ENCODE data around the gene TM2D1. TPM values are rescaled to one million over a fixed set of nuclear protein-coding genes. Genes with fewer than 3 reads are reported as not detected.
A peak's percentile ranks its signal among the peaks of the same experiment; 100 is the strongest.

TM2D1 gene
- total and polyA plus RNA-seq, 9 donors: 34.6 to 68.0 (median 48.4) TPM

- Histone ChIP-seq H3K36me3 (no peaks in the 10 kb centered on the region), H3K4me1 (ENCODE audit: insufficient read depth) (peaks cover 19% of the 10 kb centered on the region), H3K4me3 (no peak overlapping the region), H3K27me3 (no peaks in the 10 kb centered on the region), H3K9me3 (no peaks in the 10 kb centered on the region), H3K27ac (no peak overlapping the region)
- WGBS, 3 donors: 76 to 81% (median 79%) methylated on average over 5 of the region's 5 CpGs
- TF ChIP-seq, protein P1, sequence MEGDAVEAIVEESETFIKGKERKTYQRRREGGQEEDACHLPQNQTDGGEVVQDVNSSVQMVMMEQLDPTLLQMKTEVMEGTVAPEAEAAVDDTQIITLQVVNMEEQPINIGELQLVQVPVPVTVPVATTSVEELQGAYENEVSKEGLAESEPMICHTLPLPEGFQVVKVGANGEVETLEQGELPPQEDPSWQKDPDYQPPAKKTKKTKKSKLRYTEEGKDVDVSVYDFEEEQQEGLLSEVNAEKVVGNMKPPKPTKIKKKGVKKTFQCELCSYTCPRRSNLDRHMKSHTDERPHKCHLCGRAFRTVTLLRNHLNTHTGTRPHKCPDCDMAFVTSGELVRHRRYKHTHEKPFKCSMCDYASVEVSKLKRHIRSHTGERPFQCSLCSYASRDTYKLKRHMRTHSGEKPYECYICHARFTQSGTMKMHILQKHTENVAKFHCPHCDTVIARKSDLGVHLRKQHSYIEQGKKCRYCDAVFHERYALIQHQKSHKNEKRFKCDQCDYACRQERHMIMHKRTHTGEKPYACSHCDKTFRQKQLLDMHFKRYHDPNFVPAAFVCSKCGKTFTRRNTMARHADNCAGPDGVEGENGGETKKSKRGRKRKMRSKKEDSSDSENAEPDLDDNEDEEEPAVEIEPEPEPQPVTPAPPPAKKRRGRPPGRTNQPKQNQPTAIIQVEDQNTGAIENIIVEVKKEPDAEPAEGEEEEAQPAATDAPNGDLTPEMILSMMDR (IDR thresholded peaks at IDR 0.05): no peak
- TF ChIP-seq POLR2A (IDR thresholded peaks at IDR 0.05) (no peak), EP300 (IDR thresholded peaks at IDR 0.05) (no peak)
- no peak for DNase-seq
- intact Hi-C loops (cut with DNase I): loop anchor here in 3 of 4 donors (5.0 to 10.0 kb wide), 5 partner anchors 100 to 678 kb away; partner anchors contain the start of gene PATJ (in 1 of the 3)
These were observed 82.3 kb downstream of the TM2D1 start for GRCh38 chr1:61642475-61643232.

- Histone ChIP-seq H3K27me3 (no peaks in the 10 kb centered on the region), H3K27ac (peak overlapping the region in 1 of 2 donors; percentile 64), H3K4me3 (peak overlapping the region; percentile 21), H3K9me3 (no peaks in the 10 kb centered on the region), H3K36me3 (no peaks in the 10 kb centered on the region), H3K4me1 (ENCODE audit: insufficient read depth) (peaks cover 18% of the 10 kb centered on the region)
- DNase-seq: peak; percentile 79 to 87 (median 81)
- intact Hi-C loops (cut with DNase I): loop anchor here in 3 of 4 donors (5.0 to 10.0 kb wide), 5 partner anchors 101 to 677 kb away; partner anchors contain the start of gene PATJ (in 1 of the 3)
- TF ChIP-seq POLR2A (IDR thresholded peaks at IDR 0.05) (no peak), EP300 (IDR thresholded peaks at IDR 0.05) (no peak)
- TF ChIP-seq, protein P1 (IDR thresholded peaks at IDR 0.05): peak; percentile 46 to 71 (median 63)
- WGBS, 3 donors: 10 to 28% (median 20%) methylated on average over 23 of the region's 23 CpGs
These were observed 83.2 kb downstream of the TM2D1 start for GRCh38 chr1:61641578-61642336.

- H3K4me3 ChIP-seq: peak overlapping the region; percentile 21
- no peaks in the 10 kb centered on the region for H3K9me3 ChIP-seq
- no peaks in the 10 kb centered on the region for H3K36me3 ChIP-seq
- H3K4me1 ChIP-seq (ENCODE audit: insufficient read depth): peaks cover 18% of the 10 kb centered on the region
- intact Hi-C loops (cut with DNase I): loop anchor here in 3 of 4 donors (5.0 to 10.0 kb wide), 5 partner anchors 101 to 676 kb away; partner anchors contain the start of gene PATJ (in 1 of the 3)
- TF ChIP-seq EP300 (IDR thresholded peaks at IDR 0.05): no peak
- TF ChIP-seq, protein P1 (IDR thresholded peaks at IDR 0.05): no peak
- no peak for TF ChIP-seq POLR2A (IDR thresholded peaks at IDR 0.05)
- 54 to 74% (median 64%) methylated on average over 22 of the region's 22 CpGs for WGBS, 3 donors
- peak in 3 of 5 donors; percentile 20 to 48 (median 24) for DNase-seq
- peak overlapping the region in 1 of 2 donors; percentile 64 for H3K27ac ChIP-seq
- no peaks in the 10 kb centered on the region for H3K27me3 ChIP-seq
These were observed 84.1 kb downstream of the TM2D1 start for GRCh38 chr1:61640531-61641530.

Measured in ovary (tissue), 9 donors.